GM12878 (cell line): ENCODE results near the gene CHP1. TPM values are rescaled to one million over a fixed set of nuclear protein-coding genes. Genes with fewer than 3 reads are reported as not detected.

Experiments
- ATAC-seq: fragments of 200-7000 bp; cut with Tn5 transposase; 3 replicates; pipeline ENCODE4 v1.9.1; 2020; ENCODE audit warnings: mild to moderate bottlenecking, moderate library complexity
- BruUV-seq: library from RNA; stranded (reverse); fragments of 400-500 nt; replicated peaks from 2 replicates; lab custom pipeline; 2021; lab: Mats Ljungman, UMichigan
- CTCF ChIA-PET: fragments of 300-600 bp; sonication (Branson Sonifier 250); formaldehyde crosslinking; extraction: SDS; loops from one replicate; lab custom pipeline; 2021; ENCODE audit warnings: inconsistent platforms; lab: Yijun Ruan, JAX
- POLR2A ChIA-PET: fragments of 350-600 bp; formaldehyde crosslinking; extraction: SDS; loops from one replicate; lab custom pipeline; 2021; ENCODE audit warnings: inconsistent platforms; lab: Charles Lee
- RAD21 ChIA-PET: fragments of 300-600 bp; sonication (Branson Sonifier 250); formaldehyde crosslinking; loops from one replicate; lab custom pipeline; 2023; ENCODE audit warnings: antibody characterized with exemption; ENCODE audit not compliant: unreplicated experiment; lab: Charles Lee
- SMC1A ChIA-PET: fragments of 300-600 bp; sonication (Branson Sonifier 250); formaldehyde crosslinking; loops from one replicate; lab custom pipeline; 2023; ENCODE audit not compliant: unreplicated experiment, uncharacterized antibody; lab: Charles Lee
- DNase-seq: peaks from one replicate; pipeline ENCODE4 v3.0.0-alpha.2; 2011; ENCODE audit warnings: low read depth, low spot score
- FAIRE-seq: peaks from 3 replicates; lab custom pipeline; 2011; peaks lifted over from hg19 to GRCh38; lab: Jason Lieb, UNC
- H2AFZ ChIP-seq: 2 replicates; pipeline ENCODE4 v1.6.0; 2011; ENCODE audit warnings: low read depth, low read length, control low read depth; ENCODE audit not compliant: control insufficient read depth
- H3K27ac ChIP-seq: 2 replicates; pipeline ENCODE4 v1.5.1; 2011; ENCODE audit warnings: control low read depth; ENCODE audit not compliant: control insufficient read depth, insufficient read depth
- H3K27me3 ChIP-seq, 2 experiments: replicated peaks in 1 of 2; 2 replicates each; pipeline versions ENCODE4 v1.6.0 to v1.6.1; 2011; ENCODE audit warnings: low read length in 1 of 2; ENCODE audit not compliant: control insufficient read depth in 2 of 2, insufficient read depth in 2 of 2
- H3K36me3 ChIP-seq, 2 experiments: 2 replicates each; pipeline ENCODE4 v1.5.1; 2011; ENCODE audit warnings: low read length in 1 of 2; ENCODE audit not compliant: control insufficient read depth in 2 of 2, insufficient read depth in 2 of 2
- H3K4me1 ChIP-seq: 2 replicates; pipeline ENCODE4 v1.6.1; 2011; ENCODE audit warnings: mild to moderate bottlenecking, low read length, moderate library complexity, mixed read lengths; ENCODE audit not compliant: control insufficient read depth, insufficient read depth
- H3K4me2 ChIP-seq: 2 replicates; pipeline ENCODE4 v1.6.0; 2011; ENCODE audit warnings: control low read depth; ENCODE audit not compliant: control insufficient read depth, insufficient read depth
- H3K4me3 ChIP-seq: fragments of 200-600 bp; sonication (generic); 2 replicates; pipeline ENCODE4 v1.5.1; 2016
- H3K79me2 ChIP-seq: 2 replicates; pipeline ENCODE4 v1.6.0; 2011; ENCODE audit warnings: low read length; ENCODE audit not compliant: control insufficient read depth, insufficient read depth
- H3K9ac ChIP-seq: 2 replicates; pipeline ENCODE4 v1.8.0; 2011; ENCODE audit warnings: low read length, control low read depth, mixed read lengths; ENCODE audit not compliant: control insufficient read depth, insufficient read depth
- H3K9me3 ChIP-seq: replicated peaks from 3 replicates; pipeline ENCODE4 v1.5.1; 2011; ENCODE audit warnings: mild to moderate bottlenecking, low read length; ENCODE audit not compliant: control insufficient read depth, insufficient read depth
- H4K20me1 ChIP-seq: 2 replicates; pipeline ENCODE4 v1.6.0; 2011; ENCODE audit not compliant: control insufficient read depth, insufficient read depth
- BCL11A ChIP-seq: IDR thresholded peaks from 2 replicates; pipeline ENCODE4 v1.6.1; 2011; ENCODE audit warnings: low read depth, low read length
- CEBPB ChIP-seq, 2 experiments: fragments of 150-350 bp in 1 of 2; IDR thresholded peaks; 2 replicates each; pipeline ENCODE4 v1.6.1; 2012 to 2014; ENCODE audit warnings: low read depth in 2 of 2, low read length in 2 of 2, borderline replicate concordance in 1 of 2, inconsistent platforms in 1 of 2
- CREB1 ChIP-seq: IDR thresholded peaks from 2 replicates; pipeline ENCODE4 v1.6.1; 2012; ENCODE audit warnings: low read depth, mild to moderate bottlenecking, inconsistent platforms
- EZH2 ChIP-seq: IDR thresholded peaks from 2 replicates; pipeline ENCODE4 v1.6.1; 2012; ENCODE audit warnings: low read depth, mild to moderate bottlenecking, control low read depth, inconsistent platforms, low read length, borderline replicate concordance; ENCODE audit not compliant: control insufficient read depth
- KDM1A ChIP-seq: fragments of 200-600 bp; sonication (generic); IDR thresholded peaks from 2 replicates; pipeline ENCODE4 v1.6.1; 2016; ENCODE audit warnings: borderline replicate concordance
- LARP7 ChIP-seq: fragments of 450-650 bp; IDR thresholded peaks from 2 replicates; pipeline ENCODE4 v1.6.1; 2017; ENCODE audit warnings: mild to moderate bottlenecking
- MEF2A ChIP-seq: IDR thresholded peaks from 2 replicates; pipeline ENCODE4 v1.6.1; 2011; ENCODE audit warnings: low read depth, mild to moderate bottlenecking, low read length, moderate library complexity; ENCODE audit not compliant: insufficient read depth
- PAX8 ChIP-seq: fragments of 450-650 bp; IDR thresholded peaks from 2 replicates; pipeline ENCODE4 v1.6.1; 2017; ENCODE audit warnings: mild to moderate bottlenecking, moderate library complexity
- SREBF2 ChIP-seq: IDR thresholded peaks from 2 replicates; pipeline ENCODE4 v1.6.1; 2012; ENCODE audit warnings: mild to moderate bottlenecking, low read length
- ZBTB11 ChIP-seq: fragments of 450-650 bp; formaldehyde crosslinking; IDR thresholded peaks from 2 replicates; pipeline ENCODE4 v1.5.0; 2022; ENCODE audit warnings: mild to moderate bottlenecking, missing genetic modification characterization
- in situ Hi-C: fragments of 300-500 bp; cut with MboI; formaldehyde crosslinking; loops from 9 replicates; pipeline ENCODE4 v1.14.3; 2018; ENCODE audit warnings: mixed read lengths
- intact Hi-C: fragments of 100-400 bp; cut with micrococcal nuclease; formaldehyde crosslinking; loops from one replicate; pipeline ENCODE4 v1.14.2; 2022; ENCODE audit not compliant: unreplicated experiment
- polyA plus RNA-seq, 11 experiments: library from polyadenylated mRNA; depleted of rRNA in 4 of 11; unstranded in 6 of 11; stranded (reverse) in 5 of 11; fragments of >200 nt; fragmentation: Nextera tagmentation in 4 of 11; fragmentation: Illumina TruSeq in 1 of 11; extraction: Ambion mirVana in 4 of 11; extraction: Trizol in 1 of 11; gene quantifications; 1 replicate in 1 of 11; 2 replicates in 10 of 11; pipeline versions ENCODE4 v1.2.1 to v1.2.3, GENCODE V29; 2011 to 2016; ENCODE audit warnings: inconsistent platforms in 2 of 11, missing spikeins in 2 of 11, low read depth in 1 of 11
- total RNA-seq, 4 experiments: library from RNA; depleted of rRNA in 3 of 4; stranded (reverse); fragments of >200 nt in 3 of 4; fragmentation: Illumina TruSeq in 1 of 4; extraction: Trizol in 1 of 4; gene quantifications; 2 replicates each; pipeline versions ENCODE4 v1.2.1 to v1.2.3, GENCODE V29; 2013 to 2021
- TF ChIP-seq, protein P1 (sequence below): fragments of 450-650 bp; conservative IDR thresholded peaks from 2 replicates; pipeline ENCODE4 v1.6.1; 2017; ENCODE audit warnings: mild to moderate bottlenecking, moderate library complexity
- TF ChIP-seq, protein P2 (sequence below): fragments of 450-650 bp; formaldehyde crosslinking; IDR thresholded peaks from 2 replicates; pipeline ENCODE4 v1.4.0; 2022; ENCODE audit warnings: mild to moderate bottlenecking, moderate library complexity
- TF ChIP-seq, protein P3 (sequence below): fragments of 450-650 bp; IDR thresholded peaks from 2 replicates; pipeline ENCODE4 v1.6.1; 2017; ENCODE audit warnings: borderline replicate concordance

CHP1 gene
- total and polyA plus RNA-seq, 10 of the 15 experiments (the other 5 are each of a cell fraction or from before 2014, with no cell fraction given): 25.7 to 45.9 (median 39.1) TPM

- no peak for ATAC-seq
- TF ChIP-seq, protein P1, sequence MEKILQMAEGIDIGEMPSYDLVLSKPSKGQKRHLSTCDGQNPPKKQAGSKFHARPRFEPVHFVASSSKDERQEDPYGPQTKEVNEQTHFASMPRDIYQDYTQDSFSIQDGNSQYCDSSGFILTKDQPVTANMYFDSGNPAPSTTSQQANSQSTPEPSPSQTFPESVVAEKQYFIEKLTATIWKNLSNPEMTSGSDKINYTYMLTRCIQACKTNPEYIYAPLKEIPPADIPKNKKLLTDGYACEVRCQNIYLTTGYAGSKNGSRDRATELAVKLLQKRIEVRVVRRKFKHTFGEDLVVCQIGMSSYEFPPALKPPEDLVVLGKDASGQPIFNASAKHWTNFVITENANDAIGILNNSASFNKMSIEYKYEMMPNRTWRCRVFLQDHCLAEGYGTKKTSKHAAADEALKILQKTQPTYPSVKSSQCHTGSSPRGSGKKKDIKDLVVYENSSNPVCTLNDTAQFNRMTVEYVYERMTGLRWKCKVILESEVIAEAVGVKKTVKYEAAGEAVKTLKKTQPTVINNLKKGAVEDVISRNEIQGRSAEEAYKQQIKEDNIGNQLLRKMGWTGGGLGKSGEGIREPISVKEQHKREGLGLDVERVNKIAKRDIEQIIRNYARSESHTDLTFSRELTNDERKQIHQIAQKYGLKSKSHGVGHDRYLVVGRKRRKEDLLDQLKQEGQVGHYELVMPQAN: no peak
- TF ChIP-seq CREB1 (no peak), MEF2A (no peak), ZBTB11 (CRISPR knock-in tag) (no peak), SREBF2 (no peak), PAX8 (no peak), BCL11A (no peak), KDM1A (no peak), EZH2 (no peak), LARP7 (no peak), CEBPB (IDR thresholded peaks at IDR 0.05; ENCODE audit: borderline replicate concordance in 1 of 2, low read depth in 2 of 2, low read length in 2 of 2) (no peak)
- TF ChIP-seq, protein P2, sequence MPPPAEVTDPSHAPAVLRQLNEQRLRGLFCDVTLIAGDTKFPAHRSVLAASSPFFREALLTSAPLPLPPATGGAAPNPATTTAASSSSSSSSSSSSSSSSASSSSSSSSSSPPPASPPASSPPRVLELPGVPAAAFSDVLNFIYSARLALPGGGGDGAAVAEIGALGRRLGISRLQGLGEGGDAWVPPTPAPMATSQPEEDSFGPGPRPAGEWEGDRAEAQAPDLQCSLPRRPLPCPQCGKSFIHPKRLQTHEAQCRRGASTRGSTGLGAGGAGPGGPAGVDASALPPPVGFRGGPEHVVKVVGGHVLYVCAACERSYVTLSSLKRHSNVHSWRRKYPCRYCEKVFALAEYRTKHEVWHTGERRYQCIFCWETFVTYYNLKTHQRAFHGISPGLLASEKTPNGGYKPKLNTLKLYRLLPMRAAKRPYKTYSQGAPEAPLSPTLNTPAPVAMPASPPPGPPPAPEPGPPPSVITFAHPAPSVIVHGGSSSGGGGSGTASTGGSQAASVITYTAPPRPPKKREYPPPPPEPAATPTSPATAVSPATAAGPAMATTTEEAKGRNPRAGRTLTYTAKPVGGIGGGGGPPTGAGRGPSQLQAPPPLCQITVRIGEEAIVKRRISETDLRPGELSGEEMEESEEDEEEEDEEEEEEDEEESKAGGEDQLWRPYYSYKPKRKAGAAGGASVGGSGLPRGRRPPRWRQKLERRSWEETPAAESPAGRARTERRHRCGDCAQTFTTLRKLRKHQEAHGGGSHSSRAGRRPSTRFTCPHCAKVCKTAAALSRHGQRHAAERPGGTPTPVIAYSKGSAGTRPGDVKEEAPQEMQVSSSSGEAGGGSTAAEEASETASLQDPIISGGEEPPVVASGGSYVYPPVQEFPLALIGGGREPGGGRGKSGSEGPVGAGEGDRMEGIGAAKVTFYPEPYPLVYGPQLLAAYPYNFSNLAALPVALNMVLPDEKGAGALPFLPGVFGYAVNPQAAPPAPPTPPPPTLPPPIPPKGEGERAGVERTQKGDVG (CRISPR knock-in tag): no peak
- TF ChIP-seq, protein P3, sequence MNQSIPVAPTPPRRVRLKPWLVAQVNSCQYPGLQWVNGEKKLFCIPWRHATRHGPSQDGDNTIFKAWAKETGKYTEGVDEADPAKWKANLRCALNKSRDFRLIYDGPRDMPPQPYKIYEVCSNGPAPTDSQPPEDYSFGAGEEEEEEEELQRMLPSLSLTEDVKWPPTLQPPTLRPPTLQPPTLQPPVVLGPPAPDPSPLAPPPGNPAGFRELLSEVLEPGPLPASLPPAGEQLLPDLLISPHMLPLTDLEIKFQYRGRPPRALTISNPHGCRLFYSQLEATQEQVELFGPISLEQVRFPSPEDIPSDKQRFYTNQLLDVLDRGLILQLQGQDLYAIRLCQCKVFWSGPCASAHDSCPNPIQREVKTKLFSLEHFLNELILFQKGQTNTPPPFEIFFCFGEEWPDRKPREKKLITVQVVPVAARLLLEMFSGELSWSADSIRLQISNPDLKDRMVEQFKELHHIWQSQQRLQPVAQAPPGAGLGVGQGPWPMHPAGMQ: no peak
- H3K79me2 ChIP-seq: peaks cover 10% of the 10 kb centered on the region
- ChIA-PET RAD21 (no interaction called here), SMC1A (no interaction called here), CTCF (interaction anchor here (0.5 to 0.9 kb wide), 4 partner anchors 38 to 321 kb away, joined by 3 to 4 read pairs (median 3); no protein-coding TSS in a partner anchor), POLR2A (no interaction called here)
- in situ Hi-C loops: loop anchor here (5.0 kb wide), 1 partner anchor 49 kb away; no protein-coding TSS in a partner anchor
- H3K4me1 ChIP-seq: 0 out of 2 replicates have a peak, but pooled peaks cover 2% of the 10 kb centered on the region
- no peak overlapping the region for H3K4me2 ChIP-seq
- BruUV-seq: no TSS peak
- no peaks in the 10 kb centered on the region for H3K27me3 ChIP-seq
- no peak for DNase-seq
- no peaks in the 10 kb centered on the region for H3K36me3 ChIP-seq
- H3K9ac ChIP-seq: no peak overlapping the region
- H3K4me3 ChIP-seq: no peak overlapping the region
- H3K9me3 ChIP-seq: no peaks in the 10 kb centered on the region
- H3K27ac ChIP-seq: no peak overlapping the region
- no peak for FAIRE-seq
- no peaks in the 10 kb centered on the region for H4K20me1 ChIP-seq
- no peak overlapping the region for H2AFZ ChIP-seq
- intact Hi-C loops: no loop called here
Measured at GRCh38 chr15:41235929-41236328, 4.9 kb downstream of the CHP1 start.
